Astrocyte (in vitro differentiated cells and primary cell): ENCODE measurements around the gene NTN1.

Experiments
- EZH2 ChIP-seq: IDR thresholded peaks from 2 replicates; pipeline ENCODE4 v1.6.1; 2012; ENCODE audit warnings: mild to moderate bottlenecking, low read length, inconsistent platforms; ENCODE audit not compliant: insufficient read depth
- TF ChIP-seq, protein P1 (sequence below): IDR thresholded peaks from 2 replicates; pipeline ENCODE4 v1.5.1; 2011; ENCODE audit warnings: low read depth, mild to moderate bottlenecking, inconsistent platforms, low read length, moderate library complexity; ENCODE audit not compliant: insufficient read depth

DNA sequence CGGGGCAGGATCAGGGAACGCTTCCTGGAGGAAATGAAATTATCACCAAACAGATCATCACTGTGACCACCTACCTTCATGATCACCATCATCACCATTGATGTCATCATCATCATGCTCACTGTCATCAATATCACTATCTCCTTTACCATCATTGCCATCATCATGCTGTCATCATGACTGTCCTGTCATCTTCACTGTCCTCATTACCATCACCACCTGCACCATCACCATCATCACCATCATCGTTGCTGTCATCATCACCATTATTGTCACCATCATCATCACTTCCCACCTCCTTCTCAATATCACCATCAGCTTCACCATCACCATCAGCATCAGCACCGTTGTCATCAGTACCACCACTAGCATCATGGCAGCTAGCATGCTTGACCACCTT, 65.3 kb downstream of the NTN1 start:
- TF ChIP-seq, protein P1, sequence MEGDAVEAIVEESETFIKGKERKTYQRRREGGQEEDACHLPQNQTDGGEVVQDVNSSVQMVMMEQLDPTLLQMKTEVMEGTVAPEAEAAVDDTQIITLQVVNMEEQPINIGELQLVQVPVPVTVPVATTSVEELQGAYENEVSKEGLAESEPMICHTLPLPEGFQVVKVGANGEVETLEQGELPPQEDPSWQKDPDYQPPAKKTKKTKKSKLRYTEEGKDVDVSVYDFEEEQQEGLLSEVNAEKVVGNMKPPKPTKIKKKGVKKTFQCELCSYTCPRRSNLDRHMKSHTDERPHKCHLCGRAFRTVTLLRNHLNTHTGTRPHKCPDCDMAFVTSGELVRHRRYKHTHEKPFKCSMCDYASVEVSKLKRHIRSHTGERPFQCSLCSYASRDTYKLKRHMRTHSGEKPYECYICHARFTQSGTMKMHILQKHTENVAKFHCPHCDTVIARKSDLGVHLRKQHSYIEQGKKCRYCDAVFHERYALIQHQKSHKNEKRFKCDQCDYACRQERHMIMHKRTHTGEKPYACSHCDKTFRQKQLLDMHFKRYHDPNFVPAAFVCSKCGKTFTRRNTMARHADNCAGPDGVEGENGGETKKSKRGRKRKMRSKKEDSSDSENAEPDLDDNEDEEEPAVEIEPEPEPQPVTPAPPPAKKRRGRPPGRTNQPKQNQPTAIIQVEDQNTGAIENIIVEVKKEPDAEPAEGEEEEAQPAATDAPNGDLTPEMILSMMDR: no peak
- no peak for TF ChIP-seq EZH2
